GM20000 (cell line): ENCODE data around the gene ZFHX3.

Experiments
- DNase-seq: peaks from one replicate; pipeline ENCODE4 v3.0.0; 2012; ENCODE audit warnings: low spot score
- TF ChIP-seq, protein P1 (sequence below): IDR thresholded peaks from 2 replicates; pipeline ENCODE4 v1.5.1; 2012; ENCODE audit warnings: mild to moderate bottlenecking, control low read depth; ENCODE audit errors: extremely low read depth, missing control alignments

The ZFHX3 gene

DNA sequence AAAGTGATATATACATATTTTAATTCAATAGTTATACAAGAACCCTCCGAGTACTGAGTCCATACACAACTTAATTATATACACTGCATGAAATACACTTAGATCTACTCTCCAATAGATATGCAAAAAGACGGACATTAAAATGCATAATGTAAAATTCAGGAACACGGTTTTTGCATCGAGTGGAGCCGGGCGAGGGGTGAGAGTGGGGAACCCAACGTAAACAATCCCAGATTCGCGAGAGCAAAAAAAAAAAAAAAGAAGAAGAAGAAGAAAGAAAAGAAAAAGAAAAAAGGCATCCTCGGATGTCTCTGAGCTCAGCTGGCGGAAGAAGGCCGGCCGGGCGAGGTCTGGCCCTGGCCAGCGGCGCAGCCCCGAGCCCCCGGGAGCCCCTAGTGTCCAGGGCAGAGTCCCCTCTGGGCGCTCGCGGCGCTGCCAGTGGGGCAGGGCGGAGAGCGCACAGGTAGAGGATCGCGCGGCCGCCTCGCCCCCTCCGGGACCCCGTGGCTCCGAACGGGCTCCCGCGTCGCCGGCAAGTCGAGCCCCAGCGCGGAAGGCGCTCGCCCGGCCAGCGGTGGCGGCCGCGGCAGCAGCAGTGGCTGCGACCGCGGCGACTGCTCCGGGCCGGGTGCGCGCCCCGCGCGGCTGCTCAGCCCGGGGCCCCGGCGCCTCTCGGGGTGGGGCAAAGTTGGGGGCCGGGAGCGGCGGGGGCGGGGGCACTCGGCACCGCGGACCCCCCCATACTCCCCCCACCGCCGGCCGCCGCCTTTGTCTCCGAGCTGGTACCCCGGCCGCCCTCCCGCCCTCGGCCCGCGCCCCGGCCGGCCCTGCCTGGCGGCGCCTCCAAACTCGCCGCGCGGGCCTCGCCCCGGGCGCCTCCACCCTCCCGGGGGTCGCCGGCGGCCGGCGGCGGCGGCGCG lies 9.6 kb upstream of the ZFHX3 start:
- DNase-seq, result peak; percentile 81

DNA sequence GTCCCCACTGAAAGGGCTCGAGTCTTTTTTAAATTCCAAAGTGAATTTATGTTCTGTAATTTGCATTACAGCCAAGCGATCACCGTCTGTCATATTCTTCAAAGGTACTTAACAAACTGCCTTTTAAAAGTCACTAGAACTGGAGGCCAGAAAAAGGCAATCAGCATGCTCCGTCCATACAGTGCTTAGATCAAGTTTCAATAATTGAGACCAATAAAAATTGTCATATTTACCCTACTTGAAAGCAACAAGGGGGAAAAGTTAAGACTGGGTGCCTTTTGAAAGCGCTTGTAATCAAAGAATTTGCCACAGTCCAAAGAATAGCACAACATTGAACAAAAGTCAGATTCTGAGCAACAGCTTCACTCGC lies 9.0 kb upstream of the ZFHX3 start:
- TF ChIP-seq, protein P1, sequence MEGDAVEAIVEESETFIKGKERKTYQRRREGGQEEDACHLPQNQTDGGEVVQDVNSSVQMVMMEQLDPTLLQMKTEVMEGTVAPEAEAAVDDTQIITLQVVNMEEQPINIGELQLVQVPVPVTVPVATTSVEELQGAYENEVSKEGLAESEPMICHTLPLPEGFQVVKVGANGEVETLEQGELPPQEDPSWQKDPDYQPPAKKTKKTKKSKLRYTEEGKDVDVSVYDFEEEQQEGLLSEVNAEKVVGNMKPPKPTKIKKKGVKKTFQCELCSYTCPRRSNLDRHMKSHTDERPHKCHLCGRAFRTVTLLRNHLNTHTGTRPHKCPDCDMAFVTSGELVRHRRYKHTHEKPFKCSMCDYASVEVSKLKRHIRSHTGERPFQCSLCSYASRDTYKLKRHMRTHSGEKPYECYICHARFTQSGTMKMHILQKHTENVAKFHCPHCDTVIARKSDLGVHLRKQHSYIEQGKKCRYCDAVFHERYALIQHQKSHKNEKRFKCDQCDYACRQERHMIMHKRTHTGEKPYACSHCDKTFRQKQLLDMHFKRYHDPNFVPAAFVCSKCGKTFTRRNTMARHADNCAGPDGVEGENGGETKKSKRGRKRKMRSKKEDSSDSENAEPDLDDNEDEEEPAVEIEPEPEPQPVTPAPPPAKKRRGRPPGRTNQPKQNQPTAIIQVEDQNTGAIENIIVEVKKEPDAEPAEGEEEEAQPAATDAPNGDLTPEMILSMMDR, result no peak
- DNase-seq, result no peak

More for the DNA sequence above, 9.6 kb upstream of the ZFHX3 start:
- TF ChIP-seq, protein P1, result no peak

- DNase-seq, result no peak
- TF ChIP-seq, protein P1, result no peak
Measured at GRCh38 chr16:73056448-73056847, 8.5 kb upstream of the ZFHX3 start.

DNA sequence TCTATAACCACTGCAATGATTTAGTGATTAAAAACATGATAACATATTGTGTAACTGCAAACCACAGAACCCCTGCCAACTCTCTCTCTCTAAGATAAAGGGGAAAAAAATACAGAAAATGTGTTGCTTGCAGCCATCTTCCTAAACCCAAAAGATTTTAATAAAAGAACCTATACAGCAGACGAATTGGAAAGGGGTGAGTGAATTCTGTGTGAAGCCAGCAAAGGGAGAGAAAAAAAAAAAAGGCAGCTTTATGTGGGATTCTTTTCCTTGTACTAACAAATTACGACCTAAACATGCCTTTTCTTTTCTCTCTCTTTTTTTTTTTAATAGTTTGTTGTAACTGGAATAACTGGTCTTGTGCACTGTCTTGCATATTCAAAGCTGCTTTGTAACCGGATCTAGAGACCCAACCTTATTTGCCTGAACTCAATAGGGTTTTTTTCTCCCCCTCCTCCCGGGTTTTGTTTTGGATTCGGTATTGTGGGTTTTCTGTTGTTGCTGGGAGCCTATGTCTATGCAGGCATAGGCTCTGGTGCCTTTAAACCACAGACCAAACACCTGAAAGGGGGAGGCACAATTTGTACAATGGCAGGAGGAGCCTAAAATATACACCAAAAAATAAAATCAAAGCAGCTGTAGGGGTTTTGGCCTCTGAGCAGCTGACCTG lies 7.0 kb upstream of the ZFHX3 start:
- no peak for DNase-seq
- TF ChIP-seq, protein P1, result no peak

GRCh38 chr16:73054498-73054812 lies 6.5 kb upstream of the ZFHX3 start:
- no peak for DNase-seq
- TF ChIP-seq, protein P1, result no peak

- TF ChIP-seq, protein P1, result no peak
- DNase-seq, result no peak
Measured at GRCh38 chr16:73054125-73054484, 6.2 kb upstream of the ZFHX3 start.

DNA sequence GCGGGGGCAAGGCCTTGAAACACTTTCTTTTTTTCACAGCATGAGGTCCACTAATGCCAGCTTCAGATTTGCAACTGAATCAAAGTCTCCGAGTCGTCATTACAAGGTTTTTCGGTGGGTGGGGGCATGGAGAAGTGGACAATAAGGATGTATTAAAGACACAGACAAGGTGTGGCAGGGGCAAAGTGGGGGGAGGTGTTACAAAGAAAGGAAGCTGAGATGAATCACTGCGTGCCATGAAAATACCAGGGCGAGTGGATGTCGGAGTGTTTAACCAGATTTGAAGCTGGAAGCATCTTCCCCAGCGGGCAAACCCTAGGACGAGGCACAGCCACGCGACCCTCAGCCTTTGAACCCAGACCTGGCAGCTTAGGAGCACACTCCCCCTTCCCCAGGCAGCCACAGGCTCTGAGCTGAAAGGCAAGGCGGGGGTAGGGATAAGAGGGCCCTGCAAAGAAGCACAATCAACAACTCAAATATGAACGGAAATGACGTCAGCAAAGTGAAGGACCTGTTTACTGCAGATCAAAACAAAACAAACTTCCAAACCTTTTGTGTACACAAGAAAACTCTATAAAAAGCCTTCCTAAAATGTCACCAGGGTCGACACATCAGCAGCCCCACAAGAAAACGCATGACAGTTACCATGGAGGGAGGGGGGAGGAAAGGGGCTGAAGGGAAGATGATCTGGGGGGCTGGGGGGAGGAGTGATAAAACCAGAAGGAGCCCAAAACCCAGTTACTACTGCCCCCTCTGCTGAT lies 5.6 kb upstream of the ZFHX3 start:
- no peak for DNase-seq
- TF ChIP-seq, protein P1, result no peak
